ENCODE results near the gene IPO9. TPM values are rescaled to one million over a fixed set of nuclear protein-coding genes. Genes with fewer than 3 reads are reported as not detected.

IPO9 gene
- total RNA-seq, 4 donors from 2014 or later: 12.9 to 25.6 (median 19.8) TPM

DNA sequence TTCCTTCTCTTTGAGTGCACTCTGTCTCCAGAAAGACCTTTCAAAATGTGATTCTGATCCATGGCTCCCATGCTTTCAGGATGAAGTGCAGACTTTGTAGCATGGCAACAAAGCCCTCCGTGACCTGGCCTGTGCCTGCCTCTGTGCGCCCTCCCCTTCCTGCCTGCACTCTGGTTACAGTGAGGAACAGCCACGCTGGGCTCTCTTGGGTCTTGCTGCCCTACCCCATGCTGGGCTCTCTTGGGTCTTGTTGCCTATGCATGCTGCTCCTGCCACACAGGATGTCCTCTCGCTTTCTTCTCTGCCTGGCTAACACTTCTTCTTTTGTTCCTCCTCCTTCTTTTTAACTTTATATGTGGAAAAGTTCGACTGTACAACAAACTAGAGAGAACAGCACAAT is 89.4 kb downstream of the IPO9 start:
- Histone ChIP-seq H3K9me3 (no peaks in the 10 kb centered on the region), H3K36me3 (no peaks in the 10 kb centered on the region), H3K27me3 (no peaks in the 10 kb centered on the region), H3K4me1 (peaks cover 21% of the 10 kb centered on the region), H3K4me3 (no peak overlapping the region), H3K27ac (peak overlapping the region; percentile 85)
- WGBS: 87% methylated on average over 5 of the region's 5 CpGs
- no peak for DNase-seq (ENCODE audit: low spot score in 2 of 2)
- TF ChIP-seq EP300 (IDR thresholded peaks at IDR 0.05) (no peak), POLR2AphosphoS5 (IDR thresholded peaks at IDR 0.05) (no peak), POLR2A (IDR thresholded peaks at IDR 0.05) (no peak)
- TF ChIP-seq, protein P1, sequence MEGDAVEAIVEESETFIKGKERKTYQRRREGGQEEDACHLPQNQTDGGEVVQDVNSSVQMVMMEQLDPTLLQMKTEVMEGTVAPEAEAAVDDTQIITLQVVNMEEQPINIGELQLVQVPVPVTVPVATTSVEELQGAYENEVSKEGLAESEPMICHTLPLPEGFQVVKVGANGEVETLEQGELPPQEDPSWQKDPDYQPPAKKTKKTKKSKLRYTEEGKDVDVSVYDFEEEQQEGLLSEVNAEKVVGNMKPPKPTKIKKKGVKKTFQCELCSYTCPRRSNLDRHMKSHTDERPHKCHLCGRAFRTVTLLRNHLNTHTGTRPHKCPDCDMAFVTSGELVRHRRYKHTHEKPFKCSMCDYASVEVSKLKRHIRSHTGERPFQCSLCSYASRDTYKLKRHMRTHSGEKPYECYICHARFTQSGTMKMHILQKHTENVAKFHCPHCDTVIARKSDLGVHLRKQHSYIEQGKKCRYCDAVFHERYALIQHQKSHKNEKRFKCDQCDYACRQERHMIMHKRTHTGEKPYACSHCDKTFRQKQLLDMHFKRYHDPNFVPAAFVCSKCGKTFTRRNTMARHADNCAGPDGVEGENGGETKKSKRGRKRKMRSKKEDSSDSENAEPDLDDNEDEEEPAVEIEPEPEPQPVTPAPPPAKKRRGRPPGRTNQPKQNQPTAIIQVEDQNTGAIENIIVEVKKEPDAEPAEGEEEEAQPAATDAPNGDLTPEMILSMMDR (IDR thresholded peaks at IDR 0.05): no peak

DNA sequence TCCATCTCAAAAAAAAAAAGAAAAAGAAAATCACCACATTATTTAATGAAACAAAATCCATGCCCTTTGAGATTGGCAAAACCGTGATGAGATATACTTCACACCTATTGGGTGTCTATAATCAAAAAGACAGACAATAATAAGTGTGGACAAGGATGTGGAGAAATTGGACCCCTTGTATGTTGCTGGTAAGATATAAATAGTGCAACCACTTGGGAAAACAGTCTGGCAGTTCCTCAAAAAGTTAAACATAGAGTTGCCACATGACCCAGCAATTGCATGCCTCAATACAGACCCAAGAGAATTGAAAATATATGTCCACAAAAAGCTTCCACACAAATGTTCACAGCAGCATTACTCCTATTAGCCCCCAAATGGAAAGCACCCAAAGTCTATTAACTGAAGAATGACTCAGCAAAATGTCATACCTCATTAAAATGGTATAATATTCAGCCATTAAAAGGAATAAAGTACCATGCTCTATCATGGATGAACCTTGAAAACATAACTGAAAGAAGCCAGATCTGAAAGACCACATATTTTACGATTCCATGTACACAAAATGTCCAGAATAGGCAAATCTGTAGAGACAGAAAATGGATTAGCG is 93.1 kb downstream of the IPO9 start:
- WGBS: 92% methylated on average over 3 of the region's 3 CpGs
- Histone ChIP-seq H3K4me1 (peaks cover 11% of the 10 kb centered on the region), H3K9me3 (no peaks in the 10 kb centered on the region), H3K4me3 (no peak overlapping the region), H3K27me3 (no peaks in the 10 kb centered on the region), H3K27ac (no peak overlapping the region), H3K36me3 (no peaks in the 10 kb centered on the region)
- DNase-seq (ENCODE audit: low spot score in 2 of 2): no peak
- TF ChIP-seq EP300 (IDR thresholded peaks at IDR 0.05) (no peak), POLR2AphosphoS5 (IDR thresholded peaks at IDR 0.05) (no peak), POLR2A (IDR thresholded peaks at IDR 0.05) (no peak)
- TF ChIP-seq, protein P1 (IDR thresholded peaks at IDR 0.05): no peak

DNA sequence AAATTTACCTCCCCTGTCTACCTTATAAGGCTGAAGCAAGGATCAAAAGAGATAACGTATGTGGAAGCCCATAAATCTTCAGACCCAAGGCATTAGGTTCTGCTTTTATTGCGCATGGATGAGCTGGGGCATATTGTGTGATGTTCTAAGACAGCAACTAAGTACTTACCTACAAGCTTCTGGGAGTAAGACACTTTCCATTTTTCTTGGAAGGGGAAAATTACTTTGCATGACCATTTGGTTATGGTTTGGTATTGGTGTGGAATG is 96.3 kb downstream of the IPO9 start:
- WGBS: 81% methylated on average over 2 of the region's 2 CpGs
- H3K27ac ChIP-seq: no peak overlapping the region

DNA sequence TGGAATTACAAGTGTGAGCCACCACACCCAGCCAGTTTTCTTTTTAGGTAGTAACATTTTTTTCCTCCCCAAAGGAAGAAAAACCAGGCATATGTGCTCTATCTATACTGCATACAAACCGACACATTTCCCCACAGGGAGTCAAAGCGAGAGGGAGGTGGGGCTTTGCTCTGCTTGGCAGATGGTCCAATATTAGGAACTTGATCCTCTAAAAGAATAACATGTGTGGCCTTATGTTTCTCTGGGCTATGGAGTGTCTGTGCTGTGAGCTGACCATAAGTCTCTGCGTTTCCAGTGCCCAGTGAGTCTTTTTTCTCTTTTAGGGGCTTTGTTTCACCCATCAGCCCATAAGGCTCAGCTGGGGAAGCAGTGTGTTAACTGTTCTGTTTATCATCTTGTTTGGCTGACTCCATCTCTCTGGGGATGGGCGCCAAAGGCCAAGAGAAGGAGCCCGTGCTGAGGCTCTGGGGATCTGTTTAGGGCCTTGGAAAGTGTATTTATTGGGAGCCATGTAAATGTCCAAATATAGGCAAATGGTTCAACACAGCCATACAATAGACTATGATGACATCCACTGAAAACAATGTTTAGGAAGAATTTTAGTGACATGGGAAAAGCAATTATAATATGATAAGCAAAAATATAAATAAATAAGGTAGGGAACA is 97.2 kb downstream of the IPO9 start:
- Histone ChIP-seq H3K9me3 (no peaks in the 10 kb centered on the region), H3K36me3 (no peaks in the 10 kb centered on the region), H3K27ac (no peak overlapping the region), H3K27me3 (no peaks in the 10 kb centered on the region), H3K4me1 (no peaks in the 10 kb centered on the region), H3K4me3 (no peak overlapping the region)
- 81% methylated on average over 5 of the region's 5 CpGs for WGBS
- TF ChIP-seq EP300 (IDR thresholded peaks at IDR 0.05) (no peak), POLR2A (IDR thresholded peaks at IDR 0.05) (no peak), POLR2AphosphoS5 (IDR thresholded peaks at IDR 0.05) (no peak)
- TF ChIP-seq, protein P1 (IDR thresholded peaks at IDR 0.05): no peak
- DNase-seq (ENCODE audit: low spot score in 2 of 2): no peak

More for the DNA sequence above, 96.3 kb downstream of the IPO9 start:
- no peaks in the 10 kb centered on the region for H3K36me3 ChIP-seq
- no peaks in the 10 kb centered on the region for H3K9me3 ChIP-seq
- TF ChIP-seq POLR2A (IDR thresholded peaks at IDR 0.05) (no peak), POLR2AphosphoS5 (IDR thresholded peaks at IDR 0.05) (no peak), EP300 (IDR thresholded peaks at IDR 0.05) (no peak)
- TF ChIP-seq, protein P1 (IDR thresholded peaks at IDR 0.05): no peak
- no peaks in the 10 kb centered on the region for H3K4me1 ChIP-seq
- no peaks in the 10 kb centered on the region for H3K27me3 ChIP-seq
- H3K4me3 ChIP-seq: no peak overlapping the region
- DNase-seq (ENCODE audit: low spot score in 2 of 2): no peak

DNA sequence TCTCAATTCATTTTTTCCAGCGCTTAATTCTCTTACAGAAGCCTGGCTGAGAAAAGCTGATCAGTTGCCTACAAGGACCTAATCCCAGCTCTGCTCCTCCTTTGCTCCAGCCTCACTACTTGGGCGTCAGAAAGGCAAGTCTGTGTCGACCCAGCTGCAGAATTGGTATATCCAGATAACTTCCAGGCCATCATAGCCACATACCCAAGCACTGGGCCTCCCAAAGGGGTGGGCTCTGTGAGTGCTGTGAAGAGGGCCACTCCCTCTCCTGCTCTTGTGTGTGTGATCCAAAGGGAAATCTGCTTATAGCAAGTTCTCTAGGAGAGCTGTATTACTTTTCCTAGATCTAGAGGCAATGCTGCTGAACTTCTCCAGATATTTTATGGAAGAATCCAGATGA is 99.3 kb downstream of the IPO9 start:
- TF ChIP-seq POLR2A (IDR thresholded peaks at IDR 0.05) (no peak), EP300 (IDR thresholded peaks at IDR 0.05) (no peak), POLR2AphosphoS5 (IDR thresholded peaks at IDR 0.05) (no peak)
- TF ChIP-seq, protein P1 (IDR thresholded peaks at IDR 0.05): no peak
- no peaks in the 10 kb centered on the region for H3K4me1 ChIP-seq
- DNase-seq (ENCODE audit: low spot score in 2 of 2): no peak
- H3K4me3 ChIP-seq: no peak overlapping the region
- 79% methylated on average over 3 of the region's 3 CpGs for WGBS
- no peaks in the 10 kb centered on the region for H3K9me3 ChIP-seq
- H3K27me3 ChIP-seq: no peaks in the 10 kb centered on the region
- no peak overlapping the region for H3K27ac ChIP-seq
- no peaks in the 10 kb centered on the region for H3K36me3 ChIP-seq
